GM12878 (cell line): ENCODE data around the gene UNK. TPM values are rescaled to one million over a fixed set of nuclear protein-coding genes. Genes with fewer than 3 reads are reported as not detected.

Source experiments
- ATAC-seq: fragments of 200-7000 bp; cut with Tn5 transposase; 3 replicates; pipeline ENCODE4 v1.9.1; 2020; ENCODE audit warnings: mild to moderate bottlenecking, moderate library complexity
- BruUV-seq: library from RNA; stranded (reverse); fragments of 400-500 nt; replicated peaks from 2 replicates; lab custom pipeline; 2021; lab: Mats Ljungman, UMichigan
- CTCF ChIA-PET: fragments of 300-600 bp; sonication (Branson Sonifier 250); formaldehyde crosslinking; extraction: SDS; loops from one replicate; lab custom pipeline; 2021; ENCODE audit warnings: inconsistent platforms; lab: Yijun Ruan, JAX
- POLR2A ChIA-PET: fragments of 350-600 bp; formaldehyde crosslinking; extraction: SDS; loops from one replicate; lab custom pipeline; 2021; ENCODE audit warnings: inconsistent platforms; lab: Charles Lee
- RAD21 ChIA-PET: fragments of 300-600 bp; sonication (Branson Sonifier 250); formaldehyde crosslinking; loops from one replicate; lab custom pipeline; 2023; ENCODE audit warnings: antibody characterized with exemption; ENCODE audit not compliant: unreplicated experiment; lab: Charles Lee
- SMC1A ChIA-PET: fragments of 300-600 bp; sonication (Branson Sonifier 250); formaldehyde crosslinking; loops from one replicate; lab custom pipeline; 2023; ENCODE audit not compliant: unreplicated experiment, uncharacterized antibody; lab: Charles Lee
- DNase-seq: peaks from one replicate; pipeline ENCODE4 v3.0.0-alpha.2; 2011; ENCODE audit warnings: low read depth, low spot score
- FAIRE-seq: peaks from 3 replicates; lab custom pipeline; 2011; peaks lifted over from hg19 to GRCh38; lab: Jason Lieb, UNC
- H2AFZ ChIP-seq: 2 replicates; pipeline ENCODE4 v1.6.0; 2011; ENCODE audit warnings: low read depth, low read length, control low read depth; ENCODE audit not compliant: control insufficient read depth
- H3K27ac ChIP-seq: 2 replicates; pipeline ENCODE4 v1.5.1; 2011; ENCODE audit warnings: control low read depth; ENCODE audit not compliant: control insufficient read depth, insufficient read depth
- H3K27me3 ChIP-seq, 2 experiments: replicated peaks in 1 of 2; 2 replicates each; pipeline versions ENCODE4 v1.6.0 to v1.6.1; 2011; ENCODE audit warnings: low read length in 1 of 2; ENCODE audit not compliant: control insufficient read depth in 2 of 2, insufficient read depth in 2 of 2
- H3K36me3 ChIP-seq, 2 experiments: 2 replicates each; pipeline ENCODE4 v1.5.1; 2011; ENCODE audit warnings: low read length in 1 of 2; ENCODE audit not compliant: control insufficient read depth in 2 of 2, insufficient read depth in 2 of 2
- H3K4me1 ChIP-seq: 2 replicates; pipeline ENCODE4 v1.6.1; 2011; ENCODE audit warnings: mild to moderate bottlenecking, low read length, moderate library complexity, mixed read lengths; ENCODE audit not compliant: control insufficient read depth, insufficient read depth
- H3K4me2 ChIP-seq: 2 replicates; pipeline ENCODE4 v1.6.0; 2011; ENCODE audit warnings: control low read depth; ENCODE audit not compliant: control insufficient read depth, insufficient read depth
- H3K4me3 ChIP-seq: fragments of 200-600 bp; sonication (generic); 2 replicates; pipeline ENCODE4 v1.5.1; 2016
- H3K79me2 ChIP-seq: 2 replicates; pipeline ENCODE4 v1.6.0; 2011; ENCODE audit warnings: low read length; ENCODE audit not compliant: control insufficient read depth, insufficient read depth
- H3K9ac ChIP-seq: 2 replicates; pipeline ENCODE4 v1.8.0; 2011; ENCODE audit warnings: low read length, control low read depth, mixed read lengths; ENCODE audit not compliant: control insufficient read depth, insufficient read depth
- H3K9me3 ChIP-seq: replicated peaks from 3 replicates; pipeline ENCODE4 v1.5.1; 2011; ENCODE audit warnings: mild to moderate bottlenecking, low read length; ENCODE audit not compliant: control insufficient read depth, insufficient read depth
- H4K20me1 ChIP-seq: 2 replicates; pipeline ENCODE4 v1.6.0; 2011; ENCODE audit not compliant: control insufficient read depth, insufficient read depth
- CREB1 ChIP-seq: IDR thresholded peaks from 2 replicates; pipeline ENCODE4 v1.6.1; 2012; ENCODE audit warnings: low read depth, mild to moderate bottlenecking, inconsistent platforms
- ESRRA ChIP-seq: IDR thresholded peaks from 2 replicates; pipeline ENCODE4 v1.6.1; 2012; ENCODE audit warnings: mild to moderate bottlenecking, low read length, improper control_type of control experiment
- FOXK2 ChIP-seq: fragments of 450-650 bp; IDR thresholded peaks from 2 replicates; pipeline ENCODE4 v1.6.1; 2017; ENCODE audit warnings: mild to moderate bottlenecking, moderate library complexity
- GATAD2B ChIP-seq: fragments of 450-650 bp; conservative IDR thresholded peaks from 2 replicates; pipeline ENCODE4 v1.6.1; 2017; ENCODE audit warnings: low read depth, mild to moderate bottlenecking, moderate library complexity
- IRF3 ChIP-seq: fragments of 450-650 bp; IDR thresholded peaks from 2 replicates; pipeline ENCODE4 v1.6.1; 2014; ENCODE audit warnings: mild to moderate bottlenecking
- JUND ChIP-seq: IDR thresholded peaks from 2 replicates; pipeline ENCODE4 v1.6.1; 2012; ENCODE audit warnings: low read depth, mild to moderate bottlenecking, low read length, improper control_type of control experiment, moderate library complexity
- NFIC ChIP-seq: IDR thresholded peaks from 2 replicates; pipeline ENCODE4 v1.6.1; 2012; ENCODE audit warnings: low read depth, mild to moderate bottlenecking, inconsistent platforms, low read length, moderate library complexity
- NR2C1 ChIP-seq: fragments of 450-650 bp; IDR thresholded peaks from 2 replicates; pipeline ENCODE4 v1.6.1; 2017; ENCODE audit warnings: antibody characterized with exemption, mild to moderate bottlenecking, moderate library complexity
- PRDM15 ChIP-seq: fragments of 450-650 bp; formaldehyde crosslinking; IDR thresholded peaks from 2 replicates; pipeline ENCODE4 v1.4.0; 2020; ENCODE audit warnings: mild to moderate bottlenecking, moderate library complexity
- RAD51 ChIP-seq: fragments of 450-650 bp; IDR thresholded peaks from 2 replicates; pipeline ENCODE4 v1.6.1; 2016; ENCODE audit warnings: moderate library complexity, mild to moderate bottlenecking, inconsistent platforms
- RELB ChIP-seq: fragments of 450-650 bp; IDR thresholded peaks from 2 replicates; pipeline ENCODE4 v1.6.1; 2017; ENCODE audit warnings: low read depth, mild to moderate bottlenecking, moderate library complexity
- RUNX3 ChIP-seq: IDR thresholded peaks from 2 replicates; pipeline ENCODE4 v1.6.1; 2012; ENCODE audit warnings: low read length, inconsistent platforms
- SRF ChIP-seq, 2 experiments: IDR thresholded peaks; 2 replicates each; pipeline ENCODE4 v1.6.1; 2011; ENCODE audit warnings: low read depth in 2 of 2, low read length in 2 of 2, mild to moderate bottlenecking in 1 of 2, moderate library complexity in 1 of 2
- TBL1XR1 ChIP-seq: IDR thresholded peaks from 2 replicates; pipeline ENCODE4 v1.6.1; 2012; ENCODE audit warnings: low read depth, low read length, improper control_type of control experiment
- YY1 ChIP-seq: IDR thresholded peaks from 2 replicates; pipeline ENCODE4 v1.6.1; 2011; ENCODE audit warnings: low read depth, mild to moderate bottlenecking, low read length
- ZBTB4 ChIP-seq: fragments of 450-650 bp; formaldehyde crosslinking; IDR thresholded peaks from 2 replicates; pipeline ENCODE4 v1.4.0; 2022; ENCODE audit warnings: mild to moderate bottlenecking, moderate library complexity
- WGBS: methylation state at CpG from one replicate; pipeline ENCODE4 v1.1.6; 2016; ENCODE audit warnings: low lambda C conversion rate; ENCODE audit not compliant: insufficient replicate concordance, insufficient coverage; ENCODE audit errors: missing lambda C conversion rate; 5-methylcytosine and 5-hydroxymethylcytosine counted together
- in situ Hi-C: fragments of 300-500 bp; cut with MboI; formaldehyde crosslinking; loops from 9 replicates; pipeline ENCODE4 v1.14.3; 2018; ENCODE audit warnings: mixed read lengths
- intact Hi-C: fragments of 100-400 bp; cut with micrococcal nuclease; formaldehyde crosslinking; loops from one replicate; pipeline ENCODE4 v1.14.2; 2022; ENCODE audit not compliant: unreplicated experiment
- polyA plus RNA-seq, 11 experiments: library from polyadenylated mRNA; depleted of rRNA in 4 of 11; unstranded in 6 of 11; stranded (reverse) in 5 of 11; fragments of >200 nt; fragmentation: Nextera tagmentation in 4 of 11; fragmentation: Illumina TruSeq in 1 of 11; extraction: Ambion mirVana in 4 of 11; extraction: Trizol in 1 of 11; gene quantifications; 1 replicate in 1 of 11; 2 replicates in 10 of 11; pipeline versions ENCODE4 v1.2.1 to v1.2.3, GENCODE V29; 2011 to 2016; ENCODE audit warnings: inconsistent platforms in 2 of 11, missing spikeins in 2 of 11, low read depth in 1 of 11
- total RNA-seq, 4 experiments: library from RNA; depleted of rRNA in 3 of 4; stranded (reverse); fragments of >200 nt in 3 of 4; fragmentation: Illumina TruSeq in 1 of 4; extraction: Trizol in 1 of 4; gene quantifications; 2 replicates each; pipeline versions ENCODE4 v1.2.1 to v1.2.3, GENCODE V29; 2013 to 2021

UNK gene
- total and polyA plus RNA-seq, 10 of the 15 experiments (the other 5 are each of a cell fraction or from before 2014, with no cell fraction given): 8.9 to 34.5 (median 27.3) TPM

- in situ Hi-C loops (no loop called here), intact Hi-C loops (no loop called here)
- POLR2A ChIA-PET: no interaction called here
- H3K79me2 ChIP-seq: peaks cover 18% of the 10 kb centered on the region
- H3K27ac ChIP-seq: no peak overlapping the region
- no peaks in the 10 kb centered on the region for H3K27me3 ChIP-seq
- H3K36me3 ChIP-seq: peaks cover 0 to under 1% of the 10 kb centered on the region in 2 experiments
- H4K20me1 ChIP-seq: no peaks in the 10 kb centered on the region
- H3K4me3 ChIP-seq: no peak overlapping the region
- 67% methylated on average over 4 of the region's 7 CpGs for WGBS
- no TSS peak for BruUV-seq
- no peak for ATAC-seq
- no peak overlapping the region for H3K4me2 ChIP-seq
- RAD21 ChIA-PET: interaction anchor here (0.6 kb wide), 1 partner anchor 39 kb away, joined by 3 read pairs; no protein-coding TSS in a partner anchor
- H3K4me1 ChIP-seq: peaks cover 11% of the 10 kb centered on the region
- no peaks in the 10 kb centered on the region for H3K9me3 ChIP-seq
- CTCF ChIA-PET: interaction anchor here (0.8 kb wide), 1 partner anchor 7 kb away, joined by 3 read pairs; no protein-coding TSS in a partner anchor
- DNase-seq: no peak
- FAIRE-seq: no peak
- no peak overlapping the region for H3K9ac ChIP-seq
- no peak overlapping the region for H2AFZ ChIP-seq
- SMC1A ChIA-PET: interaction anchor here (0.9 kb wide), 1 partner anchor 61 kb away, joined by 4 read pairs; a partner anchor contains a TSS
- TF ChIP-seq RAD51 (no peak), YY1 (no peak), IRF3 (no peak), NFIC (no peak), TBL1XR1 (no peak), RUNX3 (no peak), GATAD2B (no peak), SRF (IDR thresholded peaks at IDR 0.05; ENCODE audit: low read depth in 2 of 2, low read length in 2 of 2) (no peak), PRDM15 (CRISPR knock-in tag) (no peak), JUND (no peak), NR2C1 (no peak), CREB1 (no peak), FOXK2 (no peak), ZBTB4 (no peak), ESRRA (no peak), RELB (no peak)
Measured at GRCh38 chr17:75840799-75841164, 56.2 kb downstream of the UNK start.
